ENCODE measurements around the gene LUC7L3. TPM values are rescaled to one million over a fixed set of nuclear protein-coding genes. Genes with fewer than 3 reads are reported as not detected.

The LUC7L3 gene
- total and polyA plus RNA-seq, 10 of the 15 experiments (the other 5 are each of a cell fraction or from before 2014, with no cell fraction given): 51.3 to 176 (median 149) TPM

DNA sequence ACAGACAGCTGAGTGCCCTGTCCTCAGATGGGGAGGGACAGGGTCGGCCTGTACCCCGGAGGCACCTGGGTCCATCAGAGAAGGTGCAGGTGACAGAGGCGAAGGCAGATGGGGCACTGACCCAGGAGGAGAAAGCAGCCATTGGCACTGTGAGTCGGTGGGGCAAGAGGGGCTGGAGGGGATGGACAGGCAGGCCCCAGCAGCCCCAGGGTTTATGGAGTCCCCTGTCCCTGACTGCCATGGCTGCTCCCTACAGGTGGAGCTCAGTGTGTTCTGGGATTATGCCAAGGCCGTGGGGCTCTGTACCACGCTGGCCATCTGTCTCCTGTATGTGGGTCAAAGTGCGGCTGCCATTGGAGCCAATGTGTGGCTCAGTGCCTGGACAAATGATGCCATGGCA, 43.8 kb upstream of the LUC7L3 start:
- Histone ChIP-seq H3K4me1 (ENCODE audit: control insufficient read depth, insufficient read depth, low read length) (no peaks in the 10 kb centered on the region), H3K36me3 (ENCODE audit: control insufficient read depth in 2 of 2, insufficient read depth in 2 of 2, low read length in 1 of 2) (no peaks in the 10 kb centered on the region), H4K20me1 (ENCODE audit: control insufficient read depth, insufficient read depth) (no peaks in the 10 kb centered on the region), H3K79me2 (ENCODE audit: control insufficient read depth, insufficient read depth, low read length) (no peaks in the 10 kb centered on the region), H3K9ac (ENCODE audit: control insufficient read depth, insufficient read depth, low read length) (no peak overlapping the region), H3K4me3 (no peak overlapping the region), H3K27ac (ENCODE audit: control insufficient read depth, insufficient read depth) (no peak overlapping the region), H3K27me3 (replicated peaks in 1 of 2; ENCODE audit: control insufficient read depth in 2 of 2, insufficient read depth in 2 of 2, low read length in 1 of 2) (no peaks in the 10 kb centered on the region), H3K9me3 (replicated peaks; ENCODE audit: control insufficient read depth, insufficient read depth, low read length) (no peaks in the 10 kb centered on the region), H3K4me2 (ENCODE audit: control insufficient read depth, insufficient read depth) (no peak overlapping the region), H2AFZ (ENCODE audit: control insufficient read depth, low read depth, low read length) (no peak overlapping the region)
- 20% methylated on average over 7 of the region's 7 CpGs for WGBS (ENCODE audit: insufficient coverage, insufficient replicate concordance, low lambda C conversion rate, missing lambda C conversion rate)
- no peak for FAIRE-seq
- BruUV-seq (replicated peaks): no TSS peak
- ChIA-PET SMC1A (ENCODE audit: uncharacterized antibody, unreplicated experiment) (interaction anchor here (1.2 kb wide), 1 partner anchor 50 kb away, joined by 3 read pairs; no protein-coding TSS in a partner anchor), POLR2A (no interaction called here), CTCF (interaction anchor here (0.8 to 1.4 kb wide), 2 partner anchors 15 to 46 kb away, joined by 3 read pairs; no protein-coding TSS in a partner anchor), RAD21 (ENCODE audit: unreplicated experiment) (no interaction called here)
- DNase-seq (ENCODE audit: low read depth, low spot score): no peak
- TF ChIP-seq NBN (IDR thresholded peaks at IDR 0.05) (no peak), MLLT1 (IDR thresholded peaks at IDR 0.05) (no peak), CTCF (IDR thresholded peaks at IDR 0.05 in 2 of 3, conservative IDR thresholded peaks at IDR 0.05 in 1 of 3; ENCODE audit: control insufficient read depth in 2 of 3, extremely low read depth in 1 of 3, insufficient read depth in 1 of 3, low read depth in 3 of 3, low read length in 3 of 3) (no peak), GATAD2B (conservative IDR thresholded peaks at IDR 0.05; ENCODE audit: low read depth) (no peak), HDGF (IDR thresholded peaks at IDR 0.05) (no peak), ZNF687 (IDR thresholded peaks at IDR 0.05) (no peak), ASH2L (IDR thresholded peaks at IDR 0.05; ENCODE audit: borderline replicate concordance, low read depth) (no peak), ATF2 (IDR thresholded peaks at IDR 0.05; ENCODE audit: low read length) (no peak), POLR2AphosphoS5 (IDR thresholded peaks at IDR 0.05; ENCODE audit: low read length) (no peak), ELK1 (IDR thresholded peaks at IDR 0.05; ENCODE audit: low read depth, low read length) (no peak)
- intact Hi-C loops (cut with micrococcal nuclease; ENCODE audit: unreplicated experiment) (no loop called here), in situ Hi-C loops (cut with MboI) (no loop called here)
- ATAC-seq: no peak

Measured in GM12878 (cell line).